Vagina (tissue), 2 donors: Measurements from ENCODE around the gene SLC35E4.

Experiments
- POLR2A ChIP-seq, 2 donors: fragments of 450-650 bp; IDR thresholded peaks; one replicate each; pipeline ENCODE4 v1.6.1; 2017; ENCODE audit warnings: antibody characterized with exemption in 2 of 2, mild to moderate bottlenecking in 2 of 2, moderate library complexity in 2 of 2
- POLR2AphosphoS5 ChIP-seq, 2 donors: sonication (generic); formaldehyde crosslinking; IDR thresholded peaks; one replicate each; pipeline ENCODE4 v1.9.0; 2017; ENCODE audit warnings: antibody characterized with exemption in 2 of 2, mild to moderate bottlenecking in 2 of 2, low read depth in 1 of 2; ENCODE audit not compliant: insufficient read depth in 1 of 2

DNA sequence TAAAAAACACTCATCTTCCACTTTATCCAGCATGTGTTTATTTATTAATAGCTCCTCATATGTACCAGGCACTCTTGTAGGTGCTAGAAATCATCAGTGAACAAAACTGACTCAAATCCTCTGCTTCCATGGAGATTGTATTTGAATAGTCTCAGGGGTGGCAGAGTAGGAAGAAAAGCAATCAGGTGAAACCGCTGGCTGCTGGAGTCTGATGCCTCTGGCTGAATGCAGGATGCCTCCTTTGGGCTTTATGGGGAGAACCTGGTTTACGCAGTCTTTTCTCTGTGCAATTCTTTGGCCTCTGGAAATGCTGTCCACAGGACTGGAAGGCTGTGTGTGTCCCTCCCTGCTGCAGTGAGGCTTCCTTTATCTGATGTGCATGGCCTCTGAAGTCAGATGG, 46.2 kb downstream of the SLC35E4 start:
- TF ChIP-seq POLR2A (IDR thresholded peaks at IDR 0.05) (no peak), POLR2AphosphoS5 (IDR thresholded peaks at IDR 0.05; ENCODE audit: insufficient read depth in 1 of 2, low read depth in 1 of 2) (no peak)
